Measurements from ENCODE around the gene SLC36A1. TPM values are rescaled to one million over a fixed set of nuclear protein-coding genes. Genes with fewer than 3 reads are reported as not detected.

SLC36A1 gene
- total RNA-seq, 1 donor from 2014 or later, result 14.2 TPM

DNA sequence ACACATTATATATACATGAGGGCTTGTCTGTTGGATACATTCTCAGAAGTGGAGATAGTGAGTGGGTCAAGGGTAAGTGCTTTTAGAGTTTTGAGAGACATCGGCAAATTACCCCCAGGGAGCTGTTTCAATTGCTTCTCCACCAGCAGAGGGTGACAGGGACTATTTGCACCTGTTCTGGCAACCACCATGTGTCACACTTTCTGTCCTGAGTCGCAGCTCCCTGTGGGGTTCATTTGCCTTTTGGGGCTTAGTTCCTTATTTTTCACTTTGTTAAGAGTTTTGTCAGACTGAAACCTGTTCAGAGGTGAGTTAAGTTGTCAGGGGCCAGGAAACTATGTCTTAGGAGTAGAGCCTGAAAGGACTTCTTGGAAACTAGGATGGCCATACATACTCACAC lies 20.1 kb upstream of the SLC36A1 start:
- Mint-ChIP-seq H3K27ac (no peak overlapping the region), H3K4me1 (ENCODE audit: low read depth) (peaks cover 6% of the 10 kb centered on the region), H3K27me3 (peaks cover 10% of the 10 kb centered on the region), H3K4me3 (ENCODE audit: low read depth) (no peak overlapping the region), H3K9me3 (ENCODE audit: low read depth) (no peaks in the 10 kb centered on the region), H3K36me3 (ENCODE audit: insufficient read depth) (no peaks in the 10 kb centered on the region)
- DNase-seq (ENCODE audit: low spot score, unreplicated experiment), result no peak
- TF ChIP-seq, protein P1, sequence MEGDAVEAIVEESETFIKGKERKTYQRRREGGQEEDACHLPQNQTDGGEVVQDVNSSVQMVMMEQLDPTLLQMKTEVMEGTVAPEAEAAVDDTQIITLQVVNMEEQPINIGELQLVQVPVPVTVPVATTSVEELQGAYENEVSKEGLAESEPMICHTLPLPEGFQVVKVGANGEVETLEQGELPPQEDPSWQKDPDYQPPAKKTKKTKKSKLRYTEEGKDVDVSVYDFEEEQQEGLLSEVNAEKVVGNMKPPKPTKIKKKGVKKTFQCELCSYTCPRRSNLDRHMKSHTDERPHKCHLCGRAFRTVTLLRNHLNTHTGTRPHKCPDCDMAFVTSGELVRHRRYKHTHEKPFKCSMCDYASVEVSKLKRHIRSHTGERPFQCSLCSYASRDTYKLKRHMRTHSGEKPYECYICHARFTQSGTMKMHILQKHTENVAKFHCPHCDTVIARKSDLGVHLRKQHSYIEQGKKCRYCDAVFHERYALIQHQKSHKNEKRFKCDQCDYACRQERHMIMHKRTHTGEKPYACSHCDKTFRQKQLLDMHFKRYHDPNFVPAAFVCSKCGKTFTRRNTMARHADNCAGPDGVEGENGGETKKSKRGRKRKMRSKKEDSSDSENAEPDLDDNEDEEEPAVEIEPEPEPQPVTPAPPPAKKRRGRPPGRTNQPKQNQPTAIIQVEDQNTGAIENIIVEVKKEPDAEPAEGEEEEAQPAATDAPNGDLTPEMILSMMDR (IDR thresholded peaks at IDR 0.05; ENCODE audit: unreplicated experiment), result no peak

GRCh38 chr5:151430731-151431130 lies 16.7 kb upstream of the SLC36A1 start:
- TF ChIP-seq, protein P1 (IDR thresholded peaks at IDR 0.05; ENCODE audit: unreplicated experiment), result no peak
- peaks cover 6% of the 10 kb centered on the region for H3K27me3 Mint-ChIP-seq
- peaks cover 4% of the 10 kb centered on the region for H3K9me3 Mint-ChIP-seq (ENCODE audit: low read depth)
- no peak for DNase-seq (ENCODE audit: low spot score, unreplicated experiment)
- no peaks in the 10 kb centered on the region for H3K36me3 Mint-ChIP-seq (ENCODE audit: insufficient read depth)
- H3K27ac Mint-ChIP-seq, result no peak overlapping the region
- no peak overlapping the region for H3K4me3 Mint-ChIP-seq (ENCODE audit: low read depth)
- H3K4me1 Mint-ChIP-seq (ENCODE audit: low read depth), result peaks cover 6% of the 10 kb centered on the region

DNA sequence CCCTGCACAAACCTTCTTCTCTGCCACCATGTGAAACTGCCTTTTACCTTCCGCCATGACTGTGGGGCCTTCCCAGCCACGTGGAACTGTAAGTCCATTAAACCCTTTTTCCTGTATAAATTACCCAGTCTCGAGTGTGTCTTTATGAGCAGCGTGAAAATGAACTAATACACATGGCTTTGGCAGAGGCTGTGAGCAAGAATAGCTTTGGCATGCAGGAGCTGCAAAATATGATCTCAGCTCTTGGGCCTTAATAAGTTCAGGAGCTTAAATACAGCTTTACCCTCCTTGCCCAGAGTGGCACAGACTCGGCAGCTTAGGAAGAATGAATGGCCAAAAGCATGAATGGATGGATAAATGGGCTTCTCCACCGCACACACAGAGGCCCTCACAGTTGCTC lies 15.7 kb upstream of the SLC36A1 start:
- TF ChIP-seq, protein P1 (IDR thresholded peaks at IDR 0.05; ENCODE audit: unreplicated experiment), result no peak
- H3K27me3 Mint-ChIP-seq, result peaks cover 3% of the 10 kb centered on the region
- H3K36me3 Mint-ChIP-seq (ENCODE audit: insufficient read depth), result no peaks in the 10 kb centered on the region
- H3K4me1 Mint-ChIP-seq (ENCODE audit: low read depth), result peaks cover 2% of the 10 kb centered on the region
- H3K27ac Mint-ChIP-seq, result no peak overlapping the region
- DNase-seq (ENCODE audit: low spot score, unreplicated experiment), result no peak
- H3K9me3 Mint-ChIP-seq (ENCODE audit: low read depth), result peaks cover 4% of the 10 kb centered on the region
- no peak overlapping the region for H3K4me3 Mint-ChIP-seq (ENCODE audit: low read depth)

DNA sequence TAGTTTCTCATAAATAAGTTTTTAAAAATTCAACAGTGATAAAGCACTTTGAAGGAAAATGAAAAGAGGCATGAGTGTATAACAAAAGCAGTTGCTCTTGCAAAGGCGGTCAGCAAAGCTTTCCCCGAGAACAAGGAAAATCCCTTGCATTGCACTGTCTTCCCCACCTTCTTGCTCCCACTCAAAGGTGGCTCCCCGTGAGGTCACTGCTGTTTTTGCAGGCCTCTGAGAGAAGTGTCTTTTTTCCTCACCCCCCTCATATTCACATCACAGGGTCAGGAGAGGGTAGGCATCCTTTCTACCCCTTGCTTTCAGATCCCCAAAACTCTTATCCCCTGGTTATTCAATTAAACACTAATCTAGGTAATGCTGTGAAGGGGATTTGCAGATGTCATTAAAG lies 15.2 kb upstream of the SLC36A1 start:
- no peak overlapping the region for H3K4me3 Mint-ChIP-seq (ENCODE audit: low read depth)
- H3K27ac Mint-ChIP-seq, result no peak overlapping the region
- H3K36me3 Mint-ChIP-seq (ENCODE audit: insufficient read depth), result no peaks in the 10 kb centered on the region
- no peaks in the 10 kb centered on the region for H3K4me1 Mint-ChIP-seq (ENCODE audit: low read depth)
- peaks cover 4% of the 10 kb centered on the region for H3K9me3 Mint-ChIP-seq (ENCODE audit: low read depth)
- peaks cover 3% of the 10 kb centered on the region for H3K27me3 Mint-ChIP-seq
- DNase-seq (ENCODE audit: low spot score, unreplicated experiment), result no peak
- TF ChIP-seq, protein P1 (IDR thresholded peaks at IDR 0.05; ENCODE audit: unreplicated experiment), result no peak

GRCh38 chr5:151434570-151435237 lies 12.7 kb upstream of the SLC36A1 start:
- no peak overlapping the region for H3K27ac Mint-ChIP-seq
- peaks cover 7% of the 10 kb centered on the region for H3K9me3 Mint-ChIP-seq (ENCODE audit: low read depth)
- DNase-seq (ENCODE audit: low spot score, unreplicated experiment), result no peak
- H3K36me3 Mint-ChIP-seq (ENCODE audit: insufficient read depth), result no peaks in the 10 kb centered on the region
- no peak overlapping the region for H3K4me3 Mint-ChIP-seq (ENCODE audit: low read depth)
- TF ChIP-seq, protein P1 (IDR thresholded peaks at IDR 0.05; ENCODE audit: unreplicated experiment), result no peak
- no peaks in the 10 kb centered on the region for H3K4me1 Mint-ChIP-seq (ENCODE audit: low read depth)
- peaks cover 3% of the 10 kb centered on the region for H3K27me3 Mint-ChIP-seq

Measured in progenitor cell of endocrine pancreas (in vitro differentiated cells).